GM23248 (cell line): ENCODE measurements around the gene MAPT.

ENCODE experiments used
- EZH2 ChIP-seq: fragments of 200-600 bp; sonication (generic); IDR thresholded peaks from 2 replicates; pipeline ENCODE4 v1.6.1; 2018; ENCODE audit warnings: antibody characterized with exemption, mild to moderate bottlenecking; ENCODE audit not compliant: insufficient read depth, poor library complexity, severe bottlenecking
- EZH2phosphoT487 ChIP-seq: fragments of 200-600 bp; sonication (generic); IDR thresholded peaks from 2 replicates; pipeline ENCODE4 v1.6.1; 2018; ENCODE audit warnings: antibody characterized with exemption, moderate library complexity, mild to moderate bottlenecking, low read depth; ENCODE audit not compliant: insufficient read depth

DNA sequence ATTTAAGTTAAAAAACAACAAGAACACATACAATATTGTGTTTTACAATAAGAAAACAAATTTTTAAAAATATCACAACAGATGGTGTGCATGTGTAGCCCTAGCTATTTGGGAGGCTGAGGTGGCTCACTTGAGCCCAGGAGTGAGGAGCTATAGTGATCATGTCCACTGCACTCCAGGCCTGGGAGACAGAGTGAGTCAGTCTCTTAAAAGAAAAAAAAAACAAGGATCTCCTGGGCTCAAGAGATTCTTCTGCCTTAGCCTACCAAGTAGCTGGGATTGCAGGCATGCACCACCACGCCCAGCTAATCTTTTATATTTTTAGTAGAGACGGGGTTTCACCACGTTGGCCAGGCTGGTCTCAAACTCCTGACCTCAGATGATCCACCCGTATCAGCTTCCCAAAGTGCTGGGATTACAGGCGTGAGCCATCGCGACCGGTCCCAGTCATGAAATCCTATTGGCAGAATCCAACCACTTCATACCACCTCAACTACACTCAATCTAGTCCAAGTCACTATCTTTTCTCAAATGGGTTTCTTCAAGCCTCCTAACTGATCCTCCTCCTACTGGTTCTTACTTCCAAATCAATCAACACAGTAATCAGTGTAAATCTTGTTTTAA lies 159.7 kb downstream of the MAPT start:
- no peak for TF ChIP-seq EZH2
- TF ChIP-seq EZH2phosphoT487 = no peak
